Measurements from ENCODE around the gene ATAD1.

- TF ChIP-seq, protein P1, sequence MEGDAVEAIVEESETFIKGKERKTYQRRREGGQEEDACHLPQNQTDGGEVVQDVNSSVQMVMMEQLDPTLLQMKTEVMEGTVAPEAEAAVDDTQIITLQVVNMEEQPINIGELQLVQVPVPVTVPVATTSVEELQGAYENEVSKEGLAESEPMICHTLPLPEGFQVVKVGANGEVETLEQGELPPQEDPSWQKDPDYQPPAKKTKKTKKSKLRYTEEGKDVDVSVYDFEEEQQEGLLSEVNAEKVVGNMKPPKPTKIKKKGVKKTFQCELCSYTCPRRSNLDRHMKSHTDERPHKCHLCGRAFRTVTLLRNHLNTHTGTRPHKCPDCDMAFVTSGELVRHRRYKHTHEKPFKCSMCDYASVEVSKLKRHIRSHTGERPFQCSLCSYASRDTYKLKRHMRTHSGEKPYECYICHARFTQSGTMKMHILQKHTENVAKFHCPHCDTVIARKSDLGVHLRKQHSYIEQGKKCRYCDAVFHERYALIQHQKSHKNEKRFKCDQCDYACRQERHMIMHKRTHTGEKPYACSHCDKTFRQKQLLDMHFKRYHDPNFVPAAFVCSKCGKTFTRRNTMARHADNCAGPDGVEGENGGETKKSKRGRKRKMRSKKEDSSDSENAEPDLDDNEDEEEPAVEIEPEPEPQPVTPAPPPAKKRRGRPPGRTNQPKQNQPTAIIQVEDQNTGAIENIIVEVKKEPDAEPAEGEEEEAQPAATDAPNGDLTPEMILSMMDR (IDR thresholded peaks at IDR 0.05) = no peak
- no peak for TF ChIP-seq POLR2A (IDR thresholded peaks at IDR 0.05)
These were observed 101.7 kb downstream of the ATAD1 start for GRCh38 chr10:87716348-87716670.
